ENCODE results near the gene CNOT6L.

GRCh38 chr4:77790146-77790545 is 29.0 kb downstream of the CNOT6L start:
- TF ChIP-seq CTCF (IDR thresholded peaks at IDR 0.05), result no peak
- no peak for TF ChIP-seq EP300 (IDR thresholded peaks at IDR 0.05)

Data from tibial nerve (tissue), 4 donors.